NCI-H1694 treated with DMSO at 0.1 percent for 48 hours (cell line): ENCODE measurements around the gene ETV3.
"Not testable (repeated sequence)": the region's sequence is repeated elsewhere in the genome, so short reads cannot be mapped to it uniquely, and the experiment has no call there.

Experiments
- DNase-seq: peaks from one replicate; lab custom pipeline; 2025; lab: John Stamatoyannopoulos, UW

Gene ETV3

GRCh38 chr1:157138220-157139051 is at the start of gene ETV3:
Gene ETV3, minus strand, starts transcription at chr1:157138395. Its CDS starts 2,043 bp downstream, at chr1:157136352.
- DNase-seq, result peak; percentile 82

GRCh38 chr1:157186281-157186992 is 48.2 kb upstream of the ETV3 start:
- DNase-seq, result no peak

- no peak for DNase-seq
Observed at GRCh38 chr1:157183870-157184269, 45.7 kb upstream of the ETV3 start.

- not testable (repeated sequence) for DNase-seq
Observed at GRCh38 chr1:157182371-157182770, 44.2 kb upstream of the ETV3 start.

GRCh38 chr1:157181790-157182189 is 43.6 kb upstream of the ETV3 start:
- DNase-seq, result no peak

- DNase-seq, result no peak
Observed at GRCh38 chr1:157181258-157181657, 43.1 kb upstream of the ETV3 start.

GRCh38 chr1:157178490-157178889 is 40.3 kb upstream of the ETV3 start:
- DNase-seq, result no peak

GRCh38 chr1:157177733-157178394 is 39.7 kb upstream of the ETV3 start:
- DNase-seq, result no peak

GRCh38 chr1:157176591-157177121 is 38.5 kb upstream of the ETV3 start:
- DNase-seq, result no peak

- no peak for DNase-seq
Observed at GRCh38 chr1:157176016-157176415, 37.8 kb upstream of the ETV3 start.

- DNase-seq, result no peak
Observed at GRCh38 chr1:157173900-157174410, 35.8 kb upstream of the ETV3 start.

- not testable (repeated sequence) for DNase-seq
Observed at GRCh38 chr1:157173241-157173640, 35.0 kb upstream of the ETV3 start.

GRCh38 chr1:157172591-157172990 is 34.4 kb upstream of the ETV3 start:
- not testable (repeated sequence) for DNase-seq

GRCh38 chr1:157171903-157172503 is 33.8 kb upstream of the ETV3 start:
- DNase-seq, result not testable (repeated sequence)

- DNase-seq, result peak; percentile 35
Observed at GRCh38 chr1:157170677-157171515, 32.7 kb upstream of the ETV3 start.

- DNase-seq, result no peak
Observed at GRCh38 chr1:157168015-157168414, 29.8 kb upstream of the ETV3 start.

- no peak for DNase-seq
Observed at GRCh38 chr1:157167437-157167836, 29.2 kb upstream of the ETV3 start.

- DNase-seq, result no peak
Observed at GRCh38 chr1:157166590-157166989, 28.4 kb upstream of the ETV3 start.

- DNase-seq, result no peak
Observed at GRCh38 chr1:157163273-157164127, 25.3 kb upstream of the ETV3 start.

GRCh38 chr1:157162345-157162744 is 24.1 kb upstream of the ETV3 start:
- no peak for DNase-seq
